ENCODE measurements around the gene RBPJ.
A peak's percentile ranks its signal among the peaks of the same experiment; 100 is the strongest.

The RBPJ gene

DNA sequence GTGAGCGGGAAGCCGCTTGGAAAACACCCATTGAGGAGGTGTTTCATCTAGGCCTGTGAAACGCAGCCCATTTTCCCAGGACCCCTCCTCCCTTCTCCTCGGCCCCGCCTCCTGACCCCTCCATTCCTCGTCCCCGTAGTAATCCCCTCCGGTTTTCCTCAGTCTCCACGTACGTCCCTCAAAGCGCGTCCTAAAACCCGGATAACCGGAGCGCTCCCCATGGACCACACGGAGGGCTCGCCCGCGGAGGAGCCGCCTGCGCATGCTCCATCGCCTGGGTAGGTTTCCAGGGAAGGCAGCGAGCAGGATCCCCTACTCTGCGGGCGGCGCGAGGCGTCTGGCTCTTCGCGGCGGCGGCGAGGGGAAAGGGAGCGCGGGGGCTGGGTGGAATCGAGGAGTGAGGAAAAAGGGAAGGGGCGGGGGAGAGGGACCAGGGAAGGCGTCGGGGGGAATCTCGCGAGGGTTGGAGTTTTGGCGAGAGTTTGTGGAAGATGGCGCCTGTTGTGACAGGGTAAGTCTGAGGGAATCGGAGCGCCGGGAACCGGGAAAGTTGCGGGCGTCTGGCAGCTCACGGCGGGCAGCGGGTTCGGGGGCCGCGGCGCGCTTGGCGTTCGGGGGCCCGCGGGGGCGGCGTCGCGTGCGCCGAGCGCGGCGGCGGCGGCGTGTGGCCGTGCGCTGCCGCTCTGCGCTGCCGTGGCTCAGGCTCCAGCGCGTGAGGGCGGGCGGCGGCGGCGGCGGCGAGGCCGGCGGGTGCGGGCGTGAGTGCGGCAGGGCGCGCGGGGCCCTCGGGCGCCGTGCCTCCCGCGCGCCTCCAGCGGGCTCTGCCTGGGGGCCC lies at the start of gene RBPJ:
TSS of gene RBPJ (plus strand) at position 477 of the 835 bp plus-strand sequence. CDS start at position 492, 15 bp downstream.
- DNase-seq (ENCODE audit: low spot score), result peak; percentile 96

DNA sequence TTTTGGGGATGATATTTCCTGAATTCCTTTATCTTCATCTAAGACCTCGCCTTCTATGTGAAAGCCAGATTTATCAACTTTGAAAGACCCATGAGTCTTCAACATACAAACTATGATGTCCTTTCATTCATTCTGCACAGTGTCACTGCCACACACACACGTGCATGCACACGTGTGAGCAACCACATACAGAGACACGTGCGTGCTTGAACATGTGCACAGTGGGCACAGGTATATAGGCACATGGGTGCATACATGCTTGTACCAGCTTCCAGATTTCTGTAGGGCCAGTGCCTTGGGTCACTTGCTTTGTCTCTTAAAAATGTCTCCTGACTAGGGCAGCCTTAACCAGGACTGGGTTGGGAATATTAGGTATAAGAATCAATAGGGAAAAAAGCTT lies 49.1 kb upstream of the RBPJ start:
- no peak for DNase-seq (ENCODE audit: low spot score)

DNA sequence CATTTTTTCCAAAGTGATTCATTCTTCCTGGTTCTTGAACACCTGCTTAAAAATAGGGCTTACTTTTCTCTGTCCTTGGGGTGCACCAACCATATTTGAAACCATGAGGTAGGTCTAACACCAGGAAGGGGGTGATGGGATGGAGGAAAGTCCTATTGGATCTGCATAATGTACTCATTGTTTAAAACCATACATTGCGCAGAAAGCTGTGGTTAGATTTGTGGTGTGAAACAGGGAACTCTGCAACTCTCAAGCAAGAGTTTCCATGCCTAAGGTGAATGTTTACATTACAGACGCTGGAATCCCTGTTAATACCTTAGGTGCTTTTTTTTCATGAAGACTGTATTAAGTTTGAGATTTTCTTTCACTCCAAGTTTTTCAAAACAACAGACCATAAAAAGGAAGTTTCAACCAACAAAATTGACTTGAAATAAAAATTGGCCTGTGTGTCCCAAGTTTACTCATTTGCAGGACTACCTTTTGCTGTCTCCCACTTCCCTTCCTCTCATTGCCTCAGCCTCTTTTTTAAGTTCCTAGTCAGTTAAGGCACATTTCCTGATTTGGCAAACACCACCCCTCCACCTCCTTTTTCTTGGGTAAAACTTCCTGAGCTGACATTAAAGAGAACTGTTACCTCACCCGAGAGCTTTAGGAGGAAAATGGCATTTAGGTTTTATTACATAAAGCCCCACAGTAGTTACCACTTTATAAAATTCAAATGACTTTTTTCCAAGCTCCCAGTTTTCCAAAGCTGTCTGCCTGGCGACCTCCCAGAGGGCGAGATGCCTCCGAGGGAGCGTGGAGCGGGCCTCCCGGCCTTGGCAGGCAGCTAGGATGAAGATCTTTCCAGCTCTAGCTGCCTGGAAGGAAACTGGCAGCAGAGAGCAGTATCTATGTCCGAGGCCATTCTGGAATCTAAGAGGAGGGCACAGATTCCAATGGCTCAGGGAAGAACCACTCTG lies 47.9 kb upstream of the RBPJ start:
- DNase-seq (ENCODE audit: low spot score), result no peak

DNA sequence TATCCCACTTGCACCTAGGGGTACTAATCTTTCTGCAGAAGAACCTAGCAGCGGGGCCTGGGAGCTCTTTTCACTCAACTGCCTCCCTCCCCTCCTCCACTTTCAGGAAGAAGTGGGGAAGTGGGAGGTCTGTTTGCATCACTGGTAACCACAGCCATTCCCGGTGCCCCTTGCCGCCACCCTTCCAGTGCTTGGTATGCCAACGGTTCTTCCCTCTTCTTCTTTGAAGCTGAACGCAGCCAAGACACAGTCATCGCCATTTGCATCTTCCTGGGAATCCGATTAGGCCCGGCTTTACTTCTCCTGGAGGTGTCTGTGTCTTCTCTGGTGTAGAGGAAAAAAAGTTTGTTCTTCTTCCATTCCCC lies 47.2 kb upstream of the RBPJ start:
- peak; percentile 6 for DNase-seq (ENCODE audit: low spot score)

DNA sequence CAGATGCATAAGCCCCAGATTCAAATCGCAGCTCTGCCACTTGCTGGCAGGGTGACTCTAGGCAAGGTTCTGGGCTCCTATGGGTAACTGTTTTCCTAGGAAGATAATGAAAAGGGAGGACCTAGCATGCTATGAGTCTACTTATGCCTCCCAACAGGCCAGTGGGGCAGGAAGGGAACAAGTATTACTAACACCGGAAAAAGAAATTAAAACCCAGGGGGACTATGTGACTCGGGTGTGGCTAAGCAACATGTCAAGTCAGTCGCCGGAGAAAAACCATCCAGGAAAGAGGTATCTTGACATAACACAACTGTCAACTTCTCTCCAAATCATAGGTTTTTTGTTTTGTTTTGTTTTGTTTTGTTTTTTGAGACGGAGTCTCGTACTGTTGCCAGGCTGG lies 45.5 kb upstream of the RBPJ start:
- DNase-seq (ENCODE audit: low spot score), result no peak

DNA sequence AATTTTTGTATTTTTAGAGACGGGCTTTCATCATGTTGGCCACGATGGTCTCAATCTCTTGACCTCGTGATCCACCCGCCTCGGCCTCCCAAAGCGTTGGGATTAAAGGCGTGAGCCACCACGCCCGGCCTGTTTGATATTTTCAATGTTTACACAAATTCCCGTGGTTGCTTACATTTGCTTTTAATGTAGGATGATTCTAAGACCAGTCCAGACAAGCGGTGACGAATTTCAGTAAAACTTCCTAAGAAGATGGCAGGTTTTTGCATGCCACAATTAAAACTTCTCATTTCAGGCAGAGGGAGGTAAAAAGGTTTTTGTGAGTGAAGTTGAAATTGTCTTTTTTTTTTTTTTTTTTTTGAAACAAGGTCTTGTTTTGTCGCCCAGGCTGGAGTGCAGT lies 41.4 kb upstream of the RBPJ start:
- DNase-seq (ENCODE audit: low spot score), result no peak

DNA sequence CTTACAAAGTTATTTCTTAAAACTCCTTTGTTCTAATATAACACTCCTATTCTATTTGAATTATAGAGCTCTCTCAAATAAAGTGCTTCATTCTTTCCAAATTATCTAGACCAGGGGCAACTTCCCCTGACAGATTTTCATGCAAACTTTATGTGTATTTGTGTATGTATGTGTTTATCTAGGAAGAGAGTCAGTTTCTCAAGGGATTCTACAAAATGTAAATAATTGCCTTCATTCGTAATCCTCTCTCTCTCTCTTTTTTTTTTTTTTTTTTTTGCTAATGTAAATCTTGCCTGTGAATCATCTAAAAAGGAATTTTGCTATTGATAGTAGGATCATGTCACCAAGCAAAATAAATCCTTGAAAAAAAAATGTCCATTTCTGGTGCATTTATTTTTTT lies 38.9 kb upstream of the RBPJ start:
- no peak for DNase-seq (ENCODE audit: low spot score)

DNA sequence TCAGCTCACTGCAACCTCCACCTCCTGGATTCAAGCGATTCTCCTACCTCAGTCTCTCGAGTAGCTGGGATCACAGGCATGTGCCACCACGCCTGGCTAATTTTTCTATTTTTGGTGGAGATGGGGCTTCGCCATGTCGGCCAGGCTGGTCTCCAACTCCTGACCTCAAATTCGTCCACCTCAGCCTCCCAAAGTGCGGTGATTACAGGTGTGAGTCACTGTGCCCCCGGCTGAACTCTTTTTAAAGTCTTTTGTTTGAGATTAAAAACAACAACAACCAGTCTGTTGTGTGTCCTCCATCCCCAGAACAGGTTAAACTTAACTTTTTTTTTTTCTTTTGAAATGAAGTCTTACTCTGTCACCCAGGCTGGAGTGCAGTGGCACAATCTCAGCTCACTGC lies 36.3 kb upstream of the RBPJ start:
- DNase-seq (ENCODE audit: low spot score), result no peak

DNA sequence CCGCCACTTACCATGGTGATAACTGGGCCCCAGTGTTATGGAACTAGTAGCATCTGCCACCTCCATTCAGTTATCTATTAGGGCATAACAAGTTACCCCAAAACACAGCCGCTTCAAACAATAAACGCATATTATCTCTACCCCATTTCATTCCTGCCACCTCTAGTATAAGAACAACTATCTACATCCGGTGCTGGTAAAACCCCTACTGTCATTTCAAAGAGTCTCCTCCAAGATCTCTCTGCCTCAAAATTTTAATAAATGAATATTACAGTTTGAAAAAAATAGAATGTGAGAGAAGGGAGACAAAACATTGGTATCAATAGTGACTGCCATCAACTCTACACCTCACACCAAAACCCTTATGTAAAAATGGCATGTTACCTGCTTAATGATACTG lies 35.5 kb upstream of the RBPJ start:
- DNase-seq (ENCODE audit: low spot score), result no peak

DNA sequence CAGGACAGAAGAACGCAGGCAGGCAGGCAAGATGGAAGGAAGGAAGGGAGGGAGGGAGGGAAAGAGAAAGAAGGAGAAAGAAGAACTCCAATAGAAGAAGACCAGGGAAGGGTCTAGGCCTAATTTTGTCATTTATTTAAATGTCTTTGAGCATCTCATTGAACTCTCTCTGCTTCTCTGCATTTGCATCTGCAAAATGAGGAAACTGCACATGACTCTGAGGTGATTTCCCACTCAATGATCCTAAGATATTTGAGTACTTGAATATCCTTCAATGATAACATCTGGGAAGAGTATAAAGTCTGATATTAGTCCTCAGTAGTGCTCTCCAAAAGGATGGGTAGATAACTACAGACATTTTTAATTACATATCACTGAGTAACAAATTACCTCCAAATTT lies 33.1 kb upstream of the RBPJ start:
- no peak for DNase-seq (ENCODE audit: low spot score)

DNA sequence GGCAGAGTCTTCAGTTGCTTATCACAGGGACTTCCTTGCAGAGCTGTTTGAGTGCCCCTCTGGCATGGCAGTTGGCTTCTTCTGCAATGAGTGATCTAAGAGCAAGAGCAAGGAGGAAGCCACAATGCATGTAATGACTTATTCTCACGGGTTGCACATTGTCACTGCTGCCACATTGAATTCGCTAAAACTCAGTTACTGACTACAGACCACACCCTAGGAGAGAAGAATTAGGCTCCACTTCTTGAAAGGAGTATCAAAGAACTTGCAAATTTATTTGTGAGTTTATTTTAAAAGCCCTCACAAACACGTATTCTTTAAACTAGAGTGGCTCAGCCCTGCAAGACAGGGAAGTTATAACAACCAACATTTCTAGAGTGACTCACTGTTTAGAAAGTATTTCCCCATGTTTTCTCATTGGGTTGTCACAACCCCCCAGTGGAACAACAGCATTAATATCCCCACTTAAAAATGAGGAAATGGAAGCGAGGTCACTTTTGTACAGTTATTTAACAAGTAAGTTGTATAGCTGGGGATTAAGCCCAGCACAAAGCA lies 32.4 kb upstream of the RBPJ start:
- peak; percentile 3 for DNase-seq (ENCODE audit: low spot score)

DNA sequence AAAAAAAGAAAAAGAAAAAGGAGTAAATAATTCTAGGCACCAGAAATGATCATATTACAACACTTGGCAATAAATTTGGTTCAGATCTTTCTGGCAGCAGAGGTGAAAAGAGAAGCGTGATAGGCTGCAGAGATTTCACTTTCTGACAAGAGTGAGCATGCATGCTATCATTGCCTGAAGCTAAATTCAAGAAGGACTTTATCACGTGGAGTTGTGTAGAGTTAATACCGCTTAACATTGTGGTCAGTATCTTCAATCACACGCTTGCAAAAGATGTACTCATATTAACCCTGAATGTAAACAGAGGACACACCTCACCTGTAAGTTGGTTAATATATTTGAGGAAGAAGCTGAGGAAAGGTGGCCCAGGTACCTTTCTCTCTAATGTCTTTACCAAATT lies 31.4 kb upstream of the RBPJ start:
- DNase-seq (ENCODE audit: low spot score), result no peak

DNA sequence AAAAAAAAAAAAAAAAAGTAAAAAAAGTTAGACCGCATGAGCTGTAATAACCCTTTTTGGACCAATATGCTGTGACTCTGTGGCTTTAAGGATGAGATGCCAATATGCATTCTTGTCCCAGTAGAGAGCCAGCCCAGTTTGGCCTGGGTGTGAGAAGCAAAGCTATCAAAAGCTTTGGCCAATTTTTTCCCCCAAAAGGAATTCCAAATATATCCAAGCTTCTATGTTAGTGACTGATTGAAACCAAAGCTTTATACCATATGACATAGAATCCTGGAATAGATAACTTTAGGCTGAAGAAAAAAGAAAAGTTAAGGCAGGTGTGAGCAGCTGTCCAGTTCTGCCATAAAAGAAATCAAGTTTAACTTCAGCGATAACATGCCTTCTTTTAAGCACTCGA lies 30.5 kb upstream of the RBPJ start:
- no peak for DNase-seq (ENCODE audit: low spot score)

DNA sequence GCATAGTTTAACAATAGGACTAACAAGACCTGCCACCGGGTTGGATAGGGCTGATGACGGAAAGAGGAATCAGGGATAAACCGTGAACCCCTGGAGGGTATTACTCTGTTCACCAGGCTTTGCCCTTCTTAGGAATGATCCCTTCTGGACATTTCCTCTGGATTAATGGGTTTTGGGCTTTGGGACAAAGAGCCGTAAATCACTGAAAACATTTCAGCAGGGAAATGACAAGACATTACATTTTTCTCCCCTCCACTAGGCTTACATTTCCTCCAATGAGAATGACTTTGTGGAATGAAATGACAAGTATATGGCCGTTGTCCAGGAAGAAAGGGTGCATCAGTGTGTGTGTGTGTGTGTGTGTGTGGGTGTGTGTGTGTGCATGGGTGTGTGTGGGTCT lies 25.9 kb upstream of the RBPJ start:
- no peak for DNase-seq (ENCODE audit: low spot score)

DNA sequence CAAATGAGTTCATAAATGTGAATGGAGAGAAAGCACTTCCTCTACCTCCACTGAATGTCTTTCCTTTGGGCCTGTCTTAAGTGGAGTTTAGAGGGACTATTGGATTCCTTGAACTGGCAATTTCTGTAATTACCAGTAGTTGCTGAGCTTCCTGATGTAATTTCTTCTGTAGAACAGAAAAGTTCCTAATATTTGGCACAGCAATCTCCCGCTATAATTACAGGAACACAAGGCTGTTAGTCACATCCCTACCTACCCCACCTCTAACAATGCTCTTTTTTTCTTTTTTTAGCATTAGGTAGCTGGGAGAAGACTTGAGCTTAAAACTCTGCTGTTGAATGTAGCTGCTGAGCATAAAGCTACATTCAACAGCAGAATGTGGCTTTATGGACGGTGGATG lies 24.8 kb upstream of the RBPJ start:
- no peak for DNase-seq (ENCODE audit: low spot score)

DNA sequence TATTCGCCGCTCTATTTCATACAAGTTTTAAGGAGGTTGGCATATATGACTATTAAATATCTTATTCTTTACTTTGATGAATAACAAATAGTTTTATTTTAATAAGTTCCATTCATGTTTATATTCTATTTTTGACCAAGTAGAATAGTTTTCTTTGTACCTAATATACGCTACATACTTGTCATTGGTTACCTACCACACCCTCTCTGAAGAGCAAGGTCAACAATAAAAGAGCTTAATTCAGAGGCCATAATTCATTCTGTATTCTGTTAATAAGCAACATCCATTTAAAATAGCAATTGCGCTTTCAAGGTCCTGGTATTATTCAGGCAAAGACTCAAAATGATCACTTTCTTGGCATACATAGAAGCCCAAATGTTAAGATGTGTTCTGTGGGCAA lies 24.3 kb upstream of the RBPJ start:
- no peak for DNase-seq (ENCODE audit: low spot score)

DNA sequence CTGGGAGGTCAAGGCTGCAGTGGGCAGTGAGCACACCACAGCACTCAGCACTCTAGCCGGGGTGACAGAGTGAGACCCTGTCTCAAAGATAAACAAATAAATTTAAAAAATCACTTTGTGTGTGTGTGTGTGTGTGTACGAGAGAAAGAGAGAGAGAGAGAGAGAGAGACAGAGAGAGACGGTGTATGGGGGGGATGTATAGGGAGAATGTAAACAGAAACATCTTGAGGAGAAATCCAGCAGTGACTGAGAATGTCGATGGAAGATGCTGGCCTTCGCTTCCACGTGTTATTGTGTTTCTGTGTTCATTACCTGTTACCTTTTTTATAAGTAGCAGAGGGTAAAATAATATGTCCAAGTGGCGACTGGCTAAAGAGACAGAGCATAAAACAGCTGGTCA lies 23.6 kb upstream of the RBPJ start:
- DNase-seq (ENCODE audit: low spot score), result no peak

DNA sequence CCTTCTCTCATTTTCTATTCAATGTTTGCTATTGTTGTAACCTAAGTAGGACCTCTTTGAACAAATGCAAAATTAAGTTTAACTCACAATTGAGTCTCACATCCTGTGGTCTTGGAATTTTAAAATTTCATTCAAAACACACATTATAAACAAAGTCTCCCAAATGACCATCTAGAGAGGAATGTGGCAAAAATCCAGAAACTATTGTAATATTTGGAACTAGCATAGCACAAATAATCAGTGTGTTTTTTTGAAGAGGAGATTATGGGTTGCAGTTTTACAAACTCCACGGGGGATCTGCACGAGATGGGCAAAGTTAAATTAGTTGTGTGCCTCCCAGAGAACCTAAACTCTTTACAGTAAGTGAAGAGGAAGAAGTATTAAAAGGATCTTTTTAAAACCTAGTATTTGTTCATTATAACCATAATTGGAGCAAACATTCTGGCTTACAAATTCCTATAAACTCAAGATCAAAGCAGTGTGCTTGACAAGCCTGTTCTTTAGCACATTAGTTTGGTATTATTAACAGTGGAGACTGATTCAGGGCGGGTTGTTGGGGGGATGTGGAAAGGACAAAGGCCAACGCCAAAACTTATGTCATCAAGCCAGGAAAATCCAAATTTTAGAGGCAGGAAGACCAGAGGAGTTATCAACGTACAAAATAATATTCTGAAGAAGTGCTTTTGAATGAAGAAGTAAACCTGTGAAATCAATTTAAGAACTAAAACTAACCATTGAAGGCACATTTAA lies 22.4 kb upstream of the RBPJ start:
- DNase-seq (ENCODE audit: low spot score), result no peak

DNA sequence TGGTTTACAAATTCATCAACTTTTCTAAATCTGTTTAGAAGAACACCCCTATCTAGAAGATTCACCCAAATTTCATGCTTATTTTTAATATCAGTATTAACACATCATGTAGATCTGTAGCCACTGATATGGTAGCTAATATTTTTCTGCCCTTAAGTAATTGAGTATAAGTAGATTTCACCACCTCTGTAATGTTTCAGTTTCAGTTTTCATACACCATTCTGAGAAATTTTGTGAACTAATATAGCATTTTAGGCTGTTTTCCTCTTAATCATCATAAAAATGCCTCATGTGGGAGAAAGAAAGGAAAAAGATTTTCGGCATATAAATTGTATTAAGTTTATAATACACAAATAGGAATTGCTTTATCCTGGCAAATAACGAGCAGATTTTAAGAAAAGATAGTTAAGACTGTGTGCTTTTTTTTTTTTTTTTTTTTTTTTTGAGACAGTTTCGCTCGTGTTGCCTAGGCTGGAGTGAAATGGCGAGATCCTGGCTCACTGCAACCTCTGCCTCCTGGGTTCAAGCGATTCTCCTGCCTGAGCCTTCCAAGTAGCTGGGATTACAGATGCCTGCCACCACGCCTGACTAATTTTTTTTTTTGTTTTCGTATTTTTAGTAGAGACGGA lies 21.4 kb upstream of the RBPJ start:
- DNase-seq (ENCODE audit: low spot score), result no peak

DNA sequence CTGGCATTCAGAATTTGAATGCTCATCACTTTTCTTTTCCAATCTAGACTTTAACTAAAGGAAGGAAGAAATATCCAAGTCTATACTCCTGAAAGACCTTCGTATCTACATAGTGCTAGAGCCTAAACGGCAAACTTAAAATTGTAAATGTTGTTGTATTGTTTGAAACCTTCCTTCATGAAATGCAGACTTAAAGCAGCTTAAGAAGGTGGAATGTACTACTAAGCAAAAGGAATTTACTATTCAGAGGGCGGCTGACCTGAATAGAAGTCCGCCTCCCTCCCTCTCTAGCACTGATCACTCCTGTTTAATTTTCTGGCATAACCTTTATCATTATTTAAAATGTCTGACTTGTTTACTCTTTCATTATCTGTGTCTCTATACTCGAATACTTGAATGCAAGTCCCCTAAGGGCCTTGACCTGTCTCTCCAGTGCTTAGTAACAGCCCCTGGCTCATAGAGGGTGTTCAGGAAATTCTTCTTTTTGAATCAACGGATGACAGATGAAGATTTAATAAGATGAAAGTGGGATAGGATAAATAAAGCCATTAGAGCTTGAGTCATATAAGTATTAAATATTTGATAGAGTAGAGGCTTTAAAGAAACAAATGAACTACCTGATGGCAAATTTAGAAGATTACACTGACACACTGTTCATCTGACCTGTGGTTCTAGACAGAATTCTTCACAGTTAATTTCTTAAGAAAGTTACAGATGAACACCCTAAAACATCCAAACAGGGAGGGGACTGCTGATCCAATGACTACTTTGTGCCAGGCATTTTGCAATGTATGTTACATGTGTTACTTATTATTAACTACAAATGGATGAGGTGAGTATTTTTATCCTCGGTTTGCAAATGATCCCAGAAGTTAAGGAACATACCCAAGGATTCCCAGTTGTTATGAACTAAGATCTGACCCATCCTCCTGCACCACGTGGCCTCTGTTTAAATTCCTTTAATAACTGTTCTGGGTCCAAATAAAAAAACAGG lies 20.2 kb upstream of the RBPJ start:
- DNase-seq (ENCODE audit: low spot score), result no peak
